ENCODE results near the gene LIN7A.
"Not testable (repeated sequence)": the region's sequence is repeated elsewhere in the genome, so short reads cannot be mapped to it uniquely, and the experiment has no call there.

Gene LIN7A

GRCh38 chr12:80811957-80812708, 125.6 kb downstream of the LIN7A start:
- DNase-seq (ENCODE audit: low read depth, low spot score) = no peak

- no peak for DNase-seq (ENCODE audit: low read depth, low spot score)
Observed at GRCh38 chr12:80810874-80811273, 126.9 kb downstream of the LIN7A start.

- DNase-seq (ENCODE audit: low read depth, low spot score) = no peak
Observed at GRCh38 chr12:80807640-80808288, 130.0 kb downstream of the LIN7A start.

GRCh38 chr12:80805106-80805505, 132.6 kb downstream of the LIN7A start:
- no peak for DNase-seq (ENCODE audit: low read depth, low spot score)

- DNase-seq (ENCODE audit: low read depth, low spot score) = no peak
Observed at GRCh38 chr12:80802652-80803400, 134.9 kb downstream of the LIN7A start.

GRCh38 chr12:80798281-80798680, 139.5 kb downstream of the LIN7A start:
- DNase-seq (ENCODE audit: low read depth, low spot score) = no peak

GRCh38 chr12:80794551-80794950, 143.2 kb downstream of the LIN7A start:
- DNase-seq (ENCODE audit: low read depth, low spot score) = no peak

- no peak for DNase-seq (ENCODE audit: low read depth, low spot score)
Observed at GRCh38 chr12:80792861-80793260, 144.9 kb downstream of the LIN7A start.

- no peak for DNase-seq (ENCODE audit: low read depth, low spot score)
Observed at GRCh38 chr12:80791863-80792262, 145.9 kb downstream of the LIN7A start.

GRCh38 chr12:80788407-80788806, 149.3 kb downstream of the LIN7A start:
- DNase-seq (ENCODE audit: low read depth, low spot score) = not testable (repeated sequence)

- DNase-seq (ENCODE audit: low read depth, low spot score) = not testable (repeated sequence)
Observed at GRCh38 chr12:80782963-80783470, 154.7 kb downstream of the LIN7A start.

GRCh38 chr12:80781313-80781712, 156.4 kb downstream of the LIN7A start:
- DNase-seq (ENCODE audit: low read depth, low spot score) = no peak

GRCh38 chr12:80780746-80781145, 157.0 kb downstream of the LIN7A start:
- DNase-seq (ENCODE audit: low read depth, low spot score) = no peak

GRCh38 chr12:80778005-80778541, 159.7 kb downstream of the LIN7A start:
- peak; percentile 87 for DNase-seq (ENCODE audit: low read depth, low spot score)

- DNase-seq (ENCODE audit: low read depth, low spot score) = no peak
Observed at GRCh38 chr12:80777587-80777986, 160.1 kb downstream of the LIN7A start.

GRCh38 chr12:80776706-80777105, 161.0 kb downstream of the LIN7A start:
- no peak for DNase-seq (ENCODE audit: low read depth, low spot score)

- no peak for DNase-seq (ENCODE audit: low read depth, low spot score)
Observed at GRCh38 chr12:80770958-80771357, 166.8 kb downstream of the LIN7A start.

- no peak for DNase-seq (ENCODE audit: low read depth, low spot score)
Observed at GRCh38 chr12:80769553-80770140, 168.1 kb downstream of the LIN7A start.

- no peak for DNase-seq (ENCODE audit: low read depth, low spot score)
Observed at GRCh38 chr12:80766897-80767296, 170.8 kb downstream of the LIN7A start.

GRCh38 chr12:80766210-80766609, 171.5 kb downstream of the LIN7A start:
- DNase-seq (ENCODE audit: low read depth, low spot score) = no peak

GRCh38 chr12:80763874-80764273, 173.9 kb downstream of the LIN7A start:
- no peak for DNase-seq (ENCODE audit: low read depth, low spot score)

- DNase-seq (ENCODE audit: low read depth, low spot score) = no peak
Observed at GRCh38 chr12:80761838-80762237, 175.9 kb downstream of the LIN7A start.
